Activated T-cell treated with anti-CD3 and anti-CD28 coated beads for 4 hours (primary cell): ENCODE measurements around the gene PIGK.
"Not testable (repeated sequence)": the region's sequence is repeated elsewhere in the genome, so short reads cannot be mapped to it uniquely, and the experiment has no call there.

ENCODE experiments used
- DNase-seq: peaks from one replicate; pipeline ENCODE4 v3.0.0-alpha.2; 2020

Gene PIGK

GRCh38 chr1:77219166-77219887 is at the start of gene PIGK:
TSS of gene PIGK (minus strand) at chr1:77219430. CDS start at chr1:77219402, 28 bp downstream.
- DNase-seq = peak; percentile 81

GRCh38 chr1:77267035-77267434 is 47.8 kb upstream of the PIGK start:
- DNase-seq = no peak

- no peak for DNase-seq
These were observed 46.0 kb upstream of the PIGK start for GRCh38 chr1:77265180-77265579.

GRCh38 chr1:77263708-77264107 is 44.5 kb upstream of the PIGK start:
- DNase-seq = no peak

- no peak for DNase-seq
These were observed 34.0 kb upstream of the PIGK start for GRCh38 chr1:77253211-77253610.

- DNase-seq = no peak
These were observed 30.9 kb upstream of the PIGK start for GRCh38 chr1:77250126-77250525.

- DNase-seq = no peak
These were observed 26.6 kb upstream of the PIGK start for GRCh38 chr1:77245830-77246229.

GRCh38 chr1:77239311-77239710 is 20.1 kb upstream of the PIGK start:
- DNase-seq = no peak

- no peak for DNase-seq
These were observed 19.2 kb upstream of the PIGK start for GRCh38 chr1:77238462-77238861.

GRCh38 chr1:77234943-77235342 is 15.7 kb upstream of the PIGK start:
- no peak for DNase-seq

- no peak for DNase-seq
These were observed 14.9 kb upstream of the PIGK start for GRCh38 chr1:77234096-77234495.

GRCh38 chr1:77232829-77233228 is 13.6 kb upstream of the PIGK start:
- no peak for DNase-seq

- no peak for DNase-seq
These were observed 10.8 kb upstream of the PIGK start for GRCh38 chr1:77230051-77230450.

- no peak for DNase-seq
These were observed 9.6 kb upstream of the PIGK start for GRCh38 chr1:77228836-77229235.

GRCh38 chr1:77227381-77227780 is 8.2 kb upstream of the PIGK start:
- DNase-seq = no peak

- DNase-seq = no peak
These were observed 3.3 kb upstream of the PIGK start for GRCh38 chr1:77222496-77222895.

- DNase-seq = no peak
These were observed 1.6 kb upstream of the PIGK start for GRCh38 chr1:77220687-77221463.

GRCh38 chr1:77218477-77219165 is 609 bp downstream of the PIGK start:
- DNase-seq = peak; percentile 2

GRCh38 chr1:77204043-77204442 is 15.2 kb downstream of the PIGK start:
- not testable (repeated sequence) for DNase-seq

GRCh38 chr1:77202751-77203150 is 16.5 kb downstream of the PIGK start:
- DNase-seq = no peak

GRCh38 chr1:77200806-77201205 is 18.4 kb downstream of the PIGK start:
- no peak for DNase-seq

GRCh38 chr1:77200293-77200692 is 18.9 kb downstream of the PIGK start:
- no peak for DNase-seq

GRCh38 chr1:77197351-77197750 is 21.9 kb downstream of the PIGK start:
- no peak for DNase-seq

- no peak for DNase-seq
These were observed 25.3 kb downstream of the PIGK start for GRCh38 chr1:77193951-77194350.
